OCI-LY3 (cell line): ENCODE data around the gene LRRC63.
A peak's percentile ranks its signal among the peaks of the same experiment; 100 is the strongest.

Source experiments
- H2AFZ ChIP-seq: fragments of 200-600, 300-600 bp; shearing (Covaris generic); 2 replicates; pipeline ENCODE4 v1.6.0; 2014; ENCODE audit warnings: antibody characterized with exemption, low read depth, low read length
- H3K27ac ChIP-seq: fragments of 200-600, 300-600 bp; sonication (generic); 2 replicates; pipeline ENCODE4 v1.5.1; 2014; ENCODE audit warnings: mild to moderate bottlenecking, low read length, moderate library complexity, mixed read lengths
- H3K27me3 ChIP-seq: fragments of 200-600, 300-600 bp; sonication (generic); 2 replicates; pipeline ENCODE4 v1.6.1; 2014; ENCODE audit warnings: low read depth, low read length, mixed read lengths
- H3K36me3 ChIP-seq: fragments of 200-600, 300-600 bp; sonication (generic); replicated peaks from 2 replicates; pipeline ENCODE3; 2014; ENCODE audit warnings: low read depth, low read length, mixed read lengths
- H3K4me1 ChIP-seq: fragments of 300-600, 200-600 bp; sonication (generic); 2 replicates; pipeline ENCODE4 v1.6.1; 2014; ENCODE audit warnings: low read length, mixed read lengths
- H3K4me2 ChIP-seq: fragments of 200-600, 300-600 bp; sonication (generic); 2 replicates; pipeline ENCODE4 v1.6.1; 2014; ENCODE audit warnings: low read length, mixed read lengths
- H3K4me3 ChIP-seq: fragments of 300-600, 200-600 bp; sonication (generic); 2 replicates; pipeline ENCODE4 v1.5.1; 2014; ENCODE audit warnings: antibody characterized with exemption, mild to moderate bottlenecking, low read length, moderate library complexity
- H3K79me2 ChIP-seq: fragments of 300-600, 200-600 bp; shearing (Covaris generic); 2 replicates; pipeline ENCODE4 v1.6.1; 2014; ENCODE audit warnings: mild to moderate bottlenecking, low read length, mixed read lengths
- H3K9ac ChIP-seq: fragments of 300-600, 200-600 bp; shearing (Covaris generic); 2 replicates; pipeline ENCODE4 v1.6.0; 2014; ENCODE audit warnings: mild to moderate bottlenecking, low read length, moderate library complexity
- H3K9me3 ChIP-seq: fragments of 200-600, 300-600 bp; shearing (Covaris generic); 2 replicates; pipeline ENCODE4 v1.6.1; 2014; ENCODE audit warnings: low read length, mixed read lengths; ENCODE audit not compliant: insufficient read depth
- H4K20me1 ChIP-seq: fragments of 200-600, 300-600 bp; sonication (generic); 2 replicates; pipeline ENCODE4 v1.6.1; 2016; ENCODE audit warnings: low read length, mixed read lengths; ENCODE audit not compliant: insufficient read depth
- CTCF ChIP-seq: fragments of 200-600, 300-600 bp; sonication (generic); IDR thresholded peaks from 2 replicates; pipeline ENCODE4 v1.5.1; 2014; ENCODE audit warnings: antibody characterized with exemption, low read length, low read depth
- EZH2phosphoT487 ChIP-seq: fragments of 200-600 bp; shearing (Covaris generic); IDR thresholded peaks from 2 replicates; pipeline ENCODE4 v1.6.1; 2018; ENCODE audit warnings: antibody characterized with exemption, mixed run types, low read depth

The LRRC63 gene

GRCh38 chr13:46181840-46182490 is 29.8 kb upstream of the LRRC63 start, which contains the start of gene LCP1:
Gene LCP1 (minus strand): TSS chr13:46182177. CDS start chr13:46159662, 22,515 bp downstream.
- H2AFZ ChIP-seq, result 0 out of 2 replicates have a peak within 1 kb of the TSS, but pooled peaks have one; percentile 92
- H3K9me3 ChIP-seq, result no peaks in the 10 kb centered on the region
- H3K9ac ChIP-seq, result peak within 1 kb of the TSS; percentile 99
- H3K27ac ChIP-seq, result peak within 1 kb of the TSS; percentile 95
- no peaks in the 10 kb centered on the region for H3K27me3 ChIP-seq
- peaks cover 39% of the 10 kb centered on the region for H3K4me1 ChIP-seq
- H3K36me3 ChIP-seq, result peaks cover 40% of the 10 kb centered on the region
- peaks cover 83% of the 10 kb centered on the region for H3K79me2 ChIP-seq
- peaks cover 35% of the 10 kb centered on the region for H4K20me1 ChIP-seq
- TF ChIP-seq EZH2phosphoT487 (no peak), CTCF (peak; percentile 7; the same call in 1 of the 2 replicates)
- H3K4me2 ChIP-seq, result peak within 1 kb of the TSS; percentile 96
- H3K4me3 ChIP-seq, result peak within 1 kb of the TSS; percentile 91

GRCh38 chr13:46182491-46182877 is 29.2 kb upstream of the LRRC63 start:
- Histone ChIP-seq H3K9ac (peak overlapping the region; percentile 99), H3K27ac (peak overlapping the region; percentile 95), H3K27me3 (no peaks in the 10 kb centered on the region), H2AFZ (no peak overlapping the region), H3K4me2 (peak overlapping the region; percentile 96), H3K36me3 (peaks cover 37% of the 10 kb centered on the region), H3K9me3 (no peaks in the 10 kb centered on the region), H4K20me1 (peaks cover 30% of the 10 kb centered on the region), H3K4me3 (peak overlapping the region; percentile 76), H3K79me2 (peaks cover 78% of the 10 kb centered on the region), H3K4me1 (peaks cover 42% of the 10 kb centered on the region)
- TF ChIP-seq EZH2phosphoT487 (no peak), CTCF (no peak)

GRCh38 chr13:46183018-46183946 is 28.4 kb upstream of the LRRC63 start:
- Histone ChIP-seq H3K9me3 (no peaks in the 10 kb centered on the region), H3K4me2 (peak overlapping the region; percentile 96), H4K20me1 (peaks cover 22% of the 10 kb centered on the region), H3K9ac (peak overlapping the region; percentile 99), H2AFZ (peak overlapping the region; percentile 92; the same call in 1 of the 2 replicates), H3K4me1 (peaks cover 43% of the 10 kb centered on the region), H3K79me2 (peaks cover 70% of the 10 kb centered on the region), H3K36me3 (peaks cover 29% of the 10 kb centered on the region), H3K27me3 (no peaks in the 10 kb centered on the region), H3K4me3 (peak overlapping the region; percentile 76), H3K27ac (peak overlapping the region; percentile 95)
- TF ChIP-seq CTCF, result no peak
- no peak for TF ChIP-seq EZH2phosphoT487

DNA sequence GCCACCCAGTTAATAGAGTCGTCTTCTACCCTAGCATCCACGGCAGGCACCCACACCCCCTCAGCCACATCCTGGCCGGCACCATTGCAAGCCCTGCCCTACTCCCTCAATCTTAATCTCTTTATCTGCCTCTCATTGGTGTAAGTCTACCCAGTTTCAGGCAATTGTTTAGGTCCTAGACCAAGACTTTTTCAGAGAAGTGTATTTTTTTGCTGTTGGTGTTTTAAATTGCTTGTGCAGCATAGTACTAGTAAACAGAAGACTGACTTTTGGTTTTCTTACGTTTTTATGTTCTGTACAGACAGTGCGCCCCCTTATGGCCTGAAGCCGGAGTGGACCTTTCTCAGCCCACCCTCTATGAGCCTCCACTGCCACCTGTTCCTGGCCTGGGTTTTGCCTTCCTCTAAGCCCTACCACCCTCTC is 27.4 kb upstream of the LRRC63 start:
- TF ChIP-seq EZH2phosphoT487 (no peak), CTCF (peak; percentile 98)
- Histone ChIP-seq H3K4me2 (peak overlapping the region; percentile 96), H3K36me3 (peaks cover 19% of the 10 kb centered on the region), H4K20me1 (peaks cover 12% of the 10 kb centered on the region), H3K9ac (peak overlapping the region; percentile 99), H3K27ac (peak overlapping the region; percentile 95), H3K4me1 (peaks cover 44% of the 10 kb centered on the region), H2AFZ (peak overlapping the region; percentile 92), H3K9me3 (no peaks in the 10 kb centered on the region), H3K27me3 (no peaks in the 10 kb centered on the region), H3K79me2 (peaks cover 60% of the 10 kb centered on the region), H3K4me3 (peak overlapping the region; percentile 76)
